Neural progenitor cell (in vitro differentiated cells): Measurements from ENCODE around the gene TNC. TPM values are rescaled to one million over a fixed set of nuclear protein-coding genes. Genes with fewer than 3 reads are reported as not detected.

ENCODE experiments used
- DNase-seq: peaks from one replicate; pipeline ENCODE4 v3.0.0-alpha.2; 2016; ENCODE audit warnings: low spot score
- H2AFZ ChIP-seq: fragments of 200-600 bp; sonication (generic); replicated peaks from 2 replicates; pipeline ENCODE4 v1.6.1; 2016; ENCODE audit warnings: antibody characterized with exemption
- H3F3A ChIP-seq: fragments of 200-600 bp; sonication (generic); 2 replicates; pipeline ENCODE4 v1.6.1; 2016; ENCODE audit warnings: antibody characterized with exemption, low read depth
- H3K27ac ChIP-seq: fragments of 200-600 bp; sonication (generic); 2 replicates; pipeline ENCODE4 v1.5.1; 2016; ENCODE audit warnings: mild to moderate bottlenecking
- H3K27me3 ChIP-seq: fragments of 200-600 bp; sonication (generic); 2 replicates; pipeline ENCODE4 v1.6.1; 2016; ENCODE audit warnings: mild to moderate bottlenecking, moderate library complexity
- H3K36me3 ChIP-seq: fragments of 200-600 bp; sonication (generic); 2 replicates; pipeline ENCODE4 v1.5.1; 2016
- H3K4me1 ChIP-seq: fragments of 200-600 bp; sonication (generic); 2 replicates; pipeline ENCODE4 v1.6.1; 2016; ENCODE audit warnings: mixed run types
- H3K4me2 ChIP-seq: fragments of 200-600 bp; sonication (generic); 2 replicates; pipeline ENCODE4 v1.6.1; 2016
- H3K4me3 ChIP-seq: fragments of 200-600 bp; sonication (generic); 2 replicates; pipeline ENCODE4 v1.5.1; 2016
- H3K79me2 ChIP-seq: fragments of 200-600 bp; sonication (generic); 2 replicates; pipeline ENCODE4 v1.6.1; 2016; ENCODE audit warnings: low read depth
- H3K9ac ChIP-seq: fragments of 200-600 bp; sonication (generic); 2 replicates; pipeline ENCODE4 v1.6.1; 2016
- H3K9me3 ChIP-seq: fragments of 200-600 bp; sonication (generic); 2 replicates; pipeline ENCODE4 v1.5.1; 2016; ENCODE audit warnings: low read depth
- H4K20me1 ChIP-seq: fragments of 200-600 bp; sonication (generic); 2 replicates; pipeline ENCODE4 v1.6.1; 2016; ENCODE audit warnings: low read depth
- H3K27ac Mint-ChIP-seq: 3 replicates; pipeline ENCODE4 v1.8.0; 2021; ENCODE audit warnings: mixed read lengths
- H3K27me3 Mint-ChIP-seq: 2 replicates; pipeline ENCODE4 v1.8.0; 2022; ENCODE audit warnings: low read depth, mild to moderate bottlenecking, inconsistent platforms, moderate library complexity, mixed read lengths; ENCODE audit not compliant: insufficient read depth
- H3K36me3 Mint-ChIP-seq: 3 replicates; pipeline ENCODE4 v1.8.0; 2021; ENCODE audit warnings: mixed read lengths
- H3K4me1 Mint-ChIP-seq: 3 replicates; pipeline ENCODE4 v1.8.0; 2021; ENCODE audit warnings: mixed read lengths
- H3K4me3 Mint-ChIP-seq: 3 replicates; pipeline ENCODE4 v1.8.0; 2021; ENCODE audit warnings: mild to moderate bottlenecking, moderate library complexity, mixed read lengths
- H3K9me3 Mint-ChIP-seq: 3 replicates; pipeline ENCODE4 v1.8.0; 2020; ENCODE audit warnings: mixed read lengths
- EZH2 ChIP-seq: fragments of 200-600 bp; sonication (generic); IDR thresholded peaks from 2 replicates; pipeline ENCODE4 v1.6.1; 2017; ENCODE audit warnings: antibody characterized with exemption, mild to moderate bottlenecking, moderate library complexity
- EZH2phosphoT487 ChIP-seq: fragments of 200-600 bp; sonication (generic); IDR thresholded peaks from 2 replicates; pipeline ENCODE4 v1.6.1; 2017; ENCODE audit warnings: antibody characterized with exemption
- total RNA-seq: library from RNA; depleted of rRNA; stranded (reverse); fragments of >200 nt; gene quantifications from 2 replicates; pipeline ENCODE4 v1.2.3, GENCODE V29; 2015; ENCODE audit warnings: low replicate concordance
- TF ChIP-seq, protein P1 (sequence below): fragments of 200-600 bp; sonication (generic); IDR thresholded peaks from 2 replicates; pipeline ENCODE4 v1.5.1; 2017; ENCODE audit warnings: antibody characterized with exemption, mild to moderate bottlenecking

TNC gene
- total RNA-seq, 1 donor from 2014 or later = 54.9 TPM

- Histone ChIP-seq H3K9ac (no peak overlapping the region), H3K36me3 (no peaks in the 10 kb centered on the region), H3F3A (no peaks in the 10 kb centered on the region), H3K9me3 (no peaks in the 10 kb centered on the region), H3K27me3 (peaks cover 20% of the 10 kb centered on the region), H4K20me1 (no peaks in the 10 kb centered on the region), H3K4me3 (no peak overlapping the region), H3K4me1 (no peaks in the 10 kb centered on the region), H3K27ac (no peak overlapping the region), H3K4me2 (no peak overlapping the region), H2AFZ (no peak overlapping the region), H3K79me2 (no peaks in the 10 kb centered on the region)
- Mint-ChIP-seq H3K27ac (no peak overlapping the region), H3K27me3 (no peaks in the 10 kb centered on the region), H3K4me3 (no peak overlapping the region), H3K4me1 (no peaks in the 10 kb centered on the region), H3K36me3 (no peaks in the 10 kb centered on the region), H3K9me3 (peaks cover 2% of the 10 kb centered on the region)
- DNase-seq = no peak
- TF ChIP-seq EZH2 = no peak
- TF ChIP-seq, protein P1, sequence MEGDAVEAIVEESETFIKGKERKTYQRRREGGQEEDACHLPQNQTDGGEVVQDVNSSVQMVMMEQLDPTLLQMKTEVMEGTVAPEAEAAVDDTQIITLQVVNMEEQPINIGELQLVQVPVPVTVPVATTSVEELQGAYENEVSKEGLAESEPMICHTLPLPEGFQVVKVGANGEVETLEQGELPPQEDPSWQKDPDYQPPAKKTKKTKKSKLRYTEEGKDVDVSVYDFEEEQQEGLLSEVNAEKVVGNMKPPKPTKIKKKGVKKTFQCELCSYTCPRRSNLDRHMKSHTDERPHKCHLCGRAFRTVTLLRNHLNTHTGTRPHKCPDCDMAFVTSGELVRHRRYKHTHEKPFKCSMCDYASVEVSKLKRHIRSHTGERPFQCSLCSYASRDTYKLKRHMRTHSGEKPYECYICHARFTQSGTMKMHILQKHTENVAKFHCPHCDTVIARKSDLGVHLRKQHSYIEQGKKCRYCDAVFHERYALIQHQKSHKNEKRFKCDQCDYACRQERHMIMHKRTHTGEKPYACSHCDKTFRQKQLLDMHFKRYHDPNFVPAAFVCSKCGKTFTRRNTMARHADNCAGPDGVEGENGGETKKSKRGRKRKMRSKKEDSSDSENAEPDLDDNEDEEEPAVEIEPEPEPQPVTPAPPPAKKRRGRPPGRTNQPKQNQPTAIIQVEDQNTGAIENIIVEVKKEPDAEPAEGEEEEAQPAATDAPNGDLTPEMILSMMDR = no peak
- no peak for TF ChIP-seq EZH2phosphoT487
Observed at GRCh38 chr9:114972510-114973136, 145.3 kb downstream of the TNC start.

Other genes with a start within 250 kb of the TNC start
- gene TNFSF8, start 187.6 kb downstream of the TNC start, total RNA-seq = not detected in 2 replicates